ENCODE data around the gene KLRD1. TPM values are rescaled to one million over a fixed set of nuclear protein-coding genes. Genes with fewer than 3 reads are reported as not detected.

KLRD1 gene
- total and polyA plus RNA-seq, 2 of the 4 experiments (the other 2 are of a cell fraction): under 0.01 TPM

DNA sequence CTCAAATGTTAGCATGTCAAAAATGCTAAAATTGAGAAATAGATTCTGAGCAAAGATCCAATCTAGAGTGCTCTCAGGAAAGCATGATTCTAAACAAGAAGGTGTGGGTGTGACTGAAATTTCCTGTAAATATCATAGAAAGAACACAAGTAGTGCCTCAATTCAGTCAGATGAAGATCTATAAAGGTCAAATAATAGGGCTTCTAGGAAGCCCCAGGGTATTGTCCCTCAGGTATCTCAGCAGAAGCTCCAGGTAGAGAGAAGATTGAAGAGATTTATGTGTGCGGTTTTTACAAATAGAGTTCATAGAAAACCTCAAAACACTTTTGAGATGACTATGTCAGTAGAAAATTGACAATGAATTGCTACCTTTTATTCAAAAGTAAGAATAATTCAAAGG is 13.0 kb downstream of the KLRD1 start:
- Histone ChIP-seq H2BK15ac (ENCODE audit: low read depth, low read length) (no peak overlapping the region), H3K79me1 (ENCODE audit: low read depth in 1 of 2, low read length in 2 of 2) (no peaks in the 10 kb centered on the region), H2BK20ac (ENCODE audit: low read depth, low read length) (no peak overlapping the region), H2BK120ac (ENCODE audit: low read depth, low read length) (no peak overlapping the region), H2AK9ac (replicated peaks; ENCODE audit: low read depth, low read length, poor library complexity) (no peak overlapping the region), H2BK5ac (ENCODE audit: low read depth, low read length, poor library complexity, severe bottlenecking) (no peak overlapping the region), H3K9ac (ENCODE audit: low read depth, low read length) (no peak overlapping the region), H3K9me3 (ENCODE audit: control insufficient read depth, insufficient read depth, low read length) (no peaks in the 10 kb centered on the region), H4K20me1 (ENCODE audit: insufficient read depth, low read length) (no peaks in the 10 kb centered on the region), H3K27me3 (ENCODE audit: control insufficient read depth, insufficient read depth, low read length) (peaks cover 15% of the 10 kb centered on the region), H3K4me1 (ENCODE audit: control insufficient read depth, insufficient read depth, low read length) (no peaks in the 10 kb centered on the region), H3K4me3 (ENCODE audit: insufficient read depth, low read depth, low read length) (no peak overlapping the region), H4K91ac (ENCODE audit: insufficient read depth, low read depth, low read length) (no peak overlapping the region), H3K4ac (ENCODE audit: low read depth, low read length) (no peak overlapping the region), H3K4me2 (ENCODE audit: low read depth, low read length) (no peak overlapping the region), H3K14ac (replicated peaks; ENCODE audit: low read depth, low read length) (no peak overlapping the region), H3K36me3 (ENCODE audit: control insufficient read depth, insufficient read depth, low read length) (no peaks in the 10 kb centered on the region), H3K9me1 (ENCODE audit: insufficient read depth, low read length) (no peaks in the 10 kb centered on the region), H3K27ac (ENCODE audit: insufficient read depth, low read length) (no peak overlapping the region), H4K5ac (ENCODE audit: low read depth, low read length) (no peak overlapping the region), H3K23ac (ENCODE audit: low read depth, low read length) (no peak overlapping the region), H3K56ac (ENCODE audit: extremely low read depth, insufficient read depth, low read length) (no peak overlapping the region), H3K18ac (ENCODE audit: low read depth, low read length) (no peak overlapping the region), H2AK5ac (ENCODE audit: low read depth, low read length) (no peak overlapping the region), H4K8ac (ENCODE audit: low read depth in 2 of 2, low read length in 2 of 2) (no peak overlapping the region), H2AFZ (replicated peaks; ENCODE audit: low read length, poor library complexity) (no peak overlapping the region)
- BruUV-seq (replicated peaks): no TSS peak
- CTCF ChIA-PET: no interaction called here
- ATAC-seq (ENCODE audit: low read depth): no peak
- intact Hi-C loops (cut with micrococcal nuclease) (no loop called here), dilution Hi-C loops (cut with HindIII; ENCODE audit: low sequenced_read_pairs, unreplicated experiment) (no loop called here), in situ Hi-C loops (cut with MboI; ENCODE audit: low sequenced_read_pairs) (loop anchor here (10.0 kb wide), 1 partner anchor 234 kb away; no protein-coding TSS in a partner anchor)
- DNase-seq: no peak
- POLR2A ChIA-PET (ENCODE audit: unreplicated experiment): no interaction called here
- no CpG with 5 or more reads among the region's 1 CpG for WGBS, 2 experiments (ENCODE audit: extremely low coverage in 2 of 2, insufficient read length in 1 of 2)
- TF ChIP-seq RAD21 (IDR thresholded peaks at IDR 0.05; ENCODE audit: low read length): no peak
- TF ChIP-seq, protein P1, sequence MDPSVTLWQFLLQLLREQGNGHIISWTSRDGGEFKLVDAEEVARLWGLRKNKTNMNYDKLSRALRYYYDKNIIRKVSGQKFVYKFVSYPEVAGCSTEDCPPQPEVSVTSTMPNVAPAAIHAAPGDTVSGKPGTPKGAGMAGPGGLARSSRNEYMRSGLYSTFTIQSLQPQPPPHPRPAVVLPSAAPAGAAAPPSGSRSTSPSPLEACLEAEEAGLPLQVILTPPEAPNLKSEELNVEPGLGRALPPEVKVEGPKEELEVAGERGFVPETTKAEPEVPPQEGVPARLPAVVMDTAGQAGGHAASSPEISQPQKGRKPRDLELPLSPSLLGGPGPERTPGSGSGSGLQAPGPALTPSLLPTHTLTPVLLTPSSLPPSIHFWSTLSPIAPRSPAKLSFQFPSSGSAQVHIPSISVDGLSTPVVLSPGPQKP (IDR thresholded peaks at IDR 0.05; ENCODE audit: borderline replicate concordance, low read depth, low read length): no peak
- no peak for TF ChIP-seq RFX5 (IDR thresholded peaks at IDR 0.05; ENCODE audit: low read depth, low read length)
- TF ChIP-seq MXI1 (IDR thresholded peaks at IDR 0.05; ENCODE audit: borderline replicate concordance, low read depth, low read length): no peak
- TF ChIP-seq CTCF (conservative IDR thresholded peaks at IDR 0.05; ENCODE audit: low read depth, low read length): no peak
- no peak for TF ChIP-seq MAFK (IDR thresholded peaks at IDR 0.05; ENCODE audit: low read depth, low read length)
- no peak for TF ChIP-seq SMC3 (IDR thresholded peaks at IDR 0.05; ENCODE audit: low read depth, low read length)
- no peak for TF ChIP-seq POLR2A (IDR thresholded peaks at IDR 0.05; ENCODE audit: low read depth, low read length)
- no peak for TF ChIP-seq RCOR1 (IDR thresholded peaks at IDR 0.05; ENCODE audit: insufficient replicate concordance, low read length)
- TF ChIP-seq MAZ (IDR thresholded peaks at IDR 0.05; ENCODE audit: borderline replicate concordance, low read depth, low read length): no peak
- no peak for TF ChIP-seq CEBPB (IDR thresholded peaks at IDR 0.05; ENCODE audit: low read depth, low read length)
- TF ChIP-seq USF2 (IDR thresholded peaks at IDR 0.05; ENCODE audit: low read depth, low read length): no peak
- TF ChIP-seq BHLHE40 (IDR thresholded peaks at IDR 0.05; ENCODE audit: low read depth, low read length): no peak
- no peak for TF ChIP-seq CHD1 (IDR thresholded peaks at IDR 0.05; ENCODE audit: low read depth, low read length)
